GM18870 (cell line): ENCODE results near the gene SH3PXD2B.
"Not testable (repeated sequence)": the region's sequence is repeated elsewhere in the genome, so short reads cannot be mapped to it uniquely, and the experiment has no call there.

Experiments used
- ATAC-seq: cut with Tn5 transposase; IDR thresholded peaks from one replicate; pipeline ENCODE4 v1.9.1; 2021; ENCODE audit warnings: moderate library complexity; ENCODE audit not compliant: unreplicated experiment

Gene SH3PXD2B

GRCh38 chr5:172403817-172404216 is 50.5 kb downstream of the SH3PXD2B start:
- no peak for ATAC-seq

DNA sequence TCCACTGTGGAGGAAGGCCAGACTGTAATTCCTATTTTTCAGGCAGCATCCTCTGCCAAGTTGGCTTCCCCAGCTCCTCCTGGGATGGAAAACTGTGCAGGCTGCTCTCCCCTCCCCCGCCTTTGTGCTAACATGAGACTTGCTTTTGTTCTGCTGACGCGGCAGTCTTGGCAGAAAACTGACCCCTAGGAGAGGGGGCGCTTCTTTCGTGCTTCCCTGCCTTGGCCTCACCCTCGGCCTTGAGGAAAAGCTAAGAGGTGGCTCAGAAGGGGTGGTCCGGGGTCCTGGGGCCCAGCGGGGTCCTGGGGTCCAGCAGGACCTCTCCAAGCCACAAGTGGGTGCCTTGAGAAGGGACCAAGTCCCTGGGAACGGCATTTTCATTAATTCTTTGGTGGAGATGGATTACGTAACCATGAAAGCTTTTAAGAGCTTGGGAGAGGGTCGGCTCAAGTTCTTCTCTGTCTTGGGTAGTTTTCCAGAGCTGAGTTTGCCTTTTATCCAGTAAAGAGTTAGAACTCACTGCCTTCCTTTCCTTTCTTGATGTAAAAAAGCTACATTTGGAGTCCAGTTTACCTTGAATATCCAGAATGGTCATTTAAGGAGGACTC is 51.0 kb downstream of the SH3PXD2B start:
- no peak for ATAC-seq

GRCh38 chr5:172402531-172403188 is 51.7 kb downstream of the SH3PXD2B start:
- no peak for ATAC-seq

DNA sequence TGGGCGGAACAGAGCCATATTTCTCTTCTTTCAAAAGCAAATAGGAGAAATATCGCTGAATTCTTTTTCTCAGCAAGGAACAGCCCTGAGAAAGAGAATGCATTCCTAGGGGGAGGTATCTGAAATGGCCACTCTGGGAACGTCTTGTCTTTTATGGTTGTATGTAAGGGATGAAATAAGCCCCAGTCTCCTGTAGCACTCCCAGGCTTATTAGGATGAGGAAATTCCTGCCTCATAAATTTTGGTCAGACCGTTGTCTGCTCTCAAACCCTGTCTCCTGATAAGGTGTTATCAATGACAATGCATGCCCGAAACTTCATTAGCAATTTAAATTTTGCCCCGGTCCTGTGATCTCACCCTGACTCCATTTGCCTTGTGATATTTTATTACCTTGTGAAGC is 52.3 kb downstream of the SH3PXD2B start:
- not testable (repeated sequence) for ATAC-seq

- ATAC-seq, result no peak
Measured at GRCh38 chr5:172399826-172400225, 54.5 kb downstream of the SH3PXD2B start.

DNA sequence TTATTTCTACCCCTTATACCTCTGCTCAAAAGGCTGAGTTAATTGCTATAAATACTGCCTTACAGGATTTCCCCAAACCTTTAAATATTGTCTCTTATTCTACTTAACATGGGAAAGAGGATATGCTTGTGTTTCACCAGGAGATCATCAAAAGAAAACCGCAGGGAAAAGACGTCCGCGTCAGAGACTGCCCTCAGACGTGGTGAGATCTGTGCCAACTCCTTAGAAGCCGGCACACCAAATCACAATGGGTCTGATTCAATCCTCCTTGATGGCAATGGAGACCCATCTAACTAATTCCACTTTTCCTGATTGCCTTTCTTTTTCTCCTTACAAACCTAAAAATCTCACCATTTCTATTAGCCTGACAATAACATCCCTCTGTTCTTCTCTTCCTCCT is 55.0 kb downstream of the SH3PXD2B start:
- ATAC-seq, result no peak

GRCh38 chr5:172398645-172399044 is 55.7 kb downstream of the SH3PXD2B start:
- not testable (repeated sequence) for ATAC-seq

- ATAC-seq, result not testable (repeated sequence)
Measured at GRCh38 chr5:172396994-172397393, 57.3 kb downstream of the SH3PXD2B start.

GRCh38 chr5:172396220-172396619 is 58.1 kb downstream of the SH3PXD2B start:
- no peak for ATAC-seq

- ATAC-seq, result no peak
Measured at GRCh38 chr5:172395483-172395882, 58.8 kb downstream of the SH3PXD2B start.

- ATAC-seq, result no peak
Measured at GRCh38 chr5:172389578-172390112, 64.7 kb downstream of the SH3PXD2B start.

GRCh38 chr5:172388246-172388733 is 66.0 kb downstream of the SH3PXD2B start:
- ATAC-seq, result no peak

DNA sequence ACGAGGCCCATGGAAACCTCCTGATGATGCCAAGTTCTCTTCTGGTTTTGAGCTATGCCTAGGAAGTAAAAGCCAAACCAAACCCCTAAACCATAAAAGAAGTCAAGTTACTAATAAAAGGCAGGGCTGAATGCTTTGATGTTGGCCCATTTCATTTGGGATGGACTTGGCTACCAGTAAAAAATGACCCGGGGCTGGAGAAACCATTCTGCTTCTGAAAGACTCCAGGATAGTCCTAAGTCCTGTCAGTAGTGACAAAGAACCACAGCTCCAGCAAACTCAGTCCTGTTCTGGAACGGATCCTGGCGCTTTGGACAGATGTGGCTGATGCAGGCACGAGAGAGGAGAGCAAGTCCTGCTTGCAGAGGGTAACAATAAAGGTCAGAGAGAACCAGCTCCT is 68.6 kb downstream of the SH3PXD2B start:
- no peak for ATAC-seq

DNA sequence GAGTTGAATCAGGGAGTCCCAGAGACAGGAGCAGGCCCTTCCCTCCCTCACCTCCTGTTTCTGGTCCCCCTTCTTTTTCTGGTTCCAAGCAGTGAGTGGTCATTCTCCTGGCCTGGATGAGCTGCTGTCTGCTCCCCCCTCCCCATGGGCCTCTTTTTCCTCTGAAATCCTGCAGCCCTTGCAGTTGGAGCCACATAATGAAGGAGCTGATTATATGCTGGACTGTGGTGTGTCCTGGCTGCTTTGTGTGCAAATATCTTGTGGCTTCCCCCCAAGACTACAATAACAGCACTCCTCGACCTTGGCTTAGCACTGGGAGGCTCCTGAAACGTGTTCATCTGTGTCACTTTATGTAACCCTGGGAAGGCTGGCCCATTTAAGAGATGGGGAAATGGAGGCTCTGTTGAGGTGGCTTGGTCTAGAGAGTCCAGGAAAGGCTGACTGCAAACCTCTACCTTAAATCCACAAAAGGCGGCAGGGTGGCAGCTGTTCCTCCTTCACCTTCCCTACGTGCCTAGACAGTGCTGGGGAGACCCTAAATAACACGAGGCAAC is 69.2 kb downstream of the SH3PXD2B start:
- ATAC-seq, result no peak

DNA sequence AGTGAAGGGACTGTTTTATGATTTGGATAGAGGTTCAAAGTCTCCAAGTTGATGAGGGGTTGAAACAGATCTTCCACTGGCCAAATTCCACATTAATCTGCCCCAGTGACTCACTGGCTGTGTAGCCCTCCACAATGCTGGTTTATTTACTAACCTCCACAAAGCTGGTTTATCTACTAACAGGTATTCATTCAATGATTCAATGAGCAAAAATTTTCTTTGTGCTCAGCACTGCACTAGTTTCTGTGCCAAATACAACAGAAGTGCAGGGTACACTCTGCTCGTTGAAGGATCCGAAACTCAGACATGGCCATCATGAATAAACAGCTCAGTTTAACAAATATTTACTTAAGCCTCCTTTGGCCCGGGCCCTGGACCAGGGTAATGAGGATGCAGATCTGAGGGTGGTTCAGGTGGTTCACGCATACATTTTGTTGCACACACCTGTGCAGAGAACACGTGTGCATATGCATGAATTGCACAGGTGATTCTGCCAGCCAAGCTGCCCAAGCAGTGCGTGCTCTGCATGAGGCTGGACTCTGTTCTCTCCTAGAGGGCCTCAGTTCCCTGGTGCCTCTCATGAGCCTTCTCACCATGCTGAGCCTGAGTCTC is 71.0 kb downstream of the SH3PXD2B start:
- ATAC-seq, result no peak

DNA sequence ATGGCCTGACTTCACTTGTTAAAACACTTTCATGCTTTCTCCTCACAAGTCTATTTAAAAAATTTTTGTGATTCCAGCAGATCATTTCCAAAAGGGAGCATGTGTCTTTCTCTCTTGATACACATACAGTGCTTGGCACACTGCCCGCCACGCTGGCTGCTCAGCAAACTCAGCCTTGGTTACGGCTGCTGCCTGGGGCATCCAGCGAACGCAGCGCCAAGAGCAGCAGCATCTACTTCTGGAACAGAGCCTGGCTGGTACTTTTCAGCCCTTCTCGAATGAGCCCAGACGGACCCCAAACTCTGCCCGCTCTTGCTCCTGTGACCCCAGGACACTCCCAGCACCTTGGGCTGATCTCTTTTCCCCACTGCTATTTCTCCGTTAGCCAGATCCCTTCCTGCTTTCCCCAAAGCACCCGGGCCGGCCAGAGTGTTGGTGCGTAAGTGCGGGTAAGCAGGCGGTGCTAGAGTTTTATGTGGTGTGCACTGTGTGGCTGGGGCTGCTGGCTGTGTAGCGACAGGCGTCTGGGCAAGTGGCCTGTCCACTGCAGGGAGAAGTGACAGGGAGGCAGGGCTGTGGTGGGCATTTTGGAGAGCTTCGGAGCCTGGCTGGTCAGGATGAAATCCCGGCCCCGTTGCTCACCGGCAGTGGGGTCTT is 73.2 kb downstream of the SH3PXD2B start:
- no peak for ATAC-seq

DNA sequence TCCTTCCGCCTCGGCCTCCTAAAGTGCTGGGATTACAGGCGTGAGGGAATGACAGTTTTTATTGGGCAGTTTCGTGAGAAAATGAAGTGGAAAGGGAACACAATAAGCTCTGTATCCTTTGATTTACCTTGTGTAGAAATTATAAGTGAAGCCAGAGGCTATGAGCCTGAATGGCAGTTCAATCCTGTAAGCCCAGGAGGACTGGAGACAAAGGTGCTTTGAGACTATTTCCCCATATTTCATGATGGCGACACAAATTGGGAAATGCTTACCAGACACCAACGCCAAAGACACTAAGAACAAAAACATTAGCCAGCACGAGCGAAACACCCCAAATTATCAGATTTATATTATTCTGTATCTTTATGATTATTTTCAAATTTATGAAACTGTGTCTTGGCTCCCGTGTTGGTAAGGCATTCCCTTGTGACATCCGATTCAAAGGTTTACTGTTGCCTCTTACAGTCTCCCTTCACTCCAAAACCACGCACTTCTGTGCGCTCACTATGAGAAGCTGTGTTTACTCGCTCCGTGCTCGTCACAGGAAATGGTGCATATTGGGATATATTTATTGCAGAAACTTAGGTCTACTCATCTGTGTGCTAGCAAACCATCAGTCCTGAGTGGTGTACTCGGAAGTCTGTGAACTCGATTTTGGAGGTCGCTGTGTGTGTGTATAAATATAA is 73.9 kb downstream of the SH3PXD2B start:
- no peak for ATAC-seq

- ATAC-seq, result no peak
Measured at GRCh38 chr5:172379481-172379880, 74.8 kb downstream of the SH3PXD2B start.

DNA sequence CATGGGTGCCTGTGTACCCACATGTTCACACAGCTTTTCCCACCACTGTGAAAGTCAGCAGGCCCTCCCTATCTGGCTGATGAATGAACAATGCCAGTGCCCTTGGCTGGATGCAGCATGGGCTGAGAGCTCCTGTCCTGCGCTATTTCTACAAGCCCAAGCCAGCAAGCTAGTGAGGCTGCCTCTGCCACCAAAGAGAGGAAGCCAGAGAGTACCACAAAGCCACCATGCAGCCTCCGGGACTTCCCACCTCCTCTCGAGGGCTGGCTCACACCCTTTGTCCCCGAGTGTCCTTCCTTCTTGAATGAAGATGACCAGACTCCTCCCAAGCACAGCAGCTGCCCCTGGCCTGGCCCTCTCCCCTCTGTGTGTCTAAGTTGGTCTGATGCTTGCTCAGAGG is 76.5 kb downstream of the SH3PXD2B start:
- ATAC-seq, result no peak

DNA sequence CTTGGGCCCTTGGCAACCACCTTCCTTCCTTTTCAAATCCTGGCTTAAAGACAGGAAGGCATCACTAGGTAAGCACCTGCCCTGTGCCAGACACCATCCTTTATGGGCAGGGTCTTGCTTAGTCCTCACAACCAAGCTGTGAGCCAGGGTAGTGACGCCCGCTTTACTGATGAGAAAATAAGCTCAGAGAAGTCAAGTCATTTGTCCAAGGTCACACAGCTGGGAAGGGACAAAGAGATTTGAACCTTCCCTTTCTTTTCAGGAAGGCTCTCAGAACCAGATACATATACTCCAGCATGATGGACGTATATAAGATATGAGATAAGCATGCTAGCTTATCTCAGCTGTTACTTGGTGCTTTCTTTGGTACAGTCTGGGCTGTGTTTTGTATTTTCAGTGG is 76.9 kb downstream of the SH3PXD2B start:
- no peak for ATAC-seq

DNA sequence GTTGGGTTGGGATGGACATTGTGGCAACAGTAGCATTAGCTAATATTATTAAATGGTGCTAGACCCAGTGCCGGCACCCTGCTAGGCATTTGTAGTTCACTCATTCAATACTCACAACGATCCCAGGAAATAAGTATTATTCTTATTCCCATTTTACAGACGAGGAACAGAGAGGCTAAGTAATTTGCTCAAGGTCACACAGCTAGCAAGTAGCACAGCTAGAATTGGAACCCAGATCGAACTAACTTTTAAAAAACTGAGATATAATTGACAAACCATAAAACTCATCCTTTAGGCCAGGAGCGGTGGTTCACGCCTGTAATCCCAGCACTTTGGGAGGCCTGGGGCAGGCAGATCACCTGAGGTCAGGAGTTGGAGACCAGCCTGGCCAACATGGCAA is 79.5 kb downstream of the SH3PXD2B start:
- ATAC-seq, result no peak
